ENCODE measurements around the gene CALHM2. TPM values are rescaled to one million over a fixed set of nuclear protein-coding genes. Genes with fewer than 3 reads are reported as not detected.

CALHM2 gene
- total and polyA plus RNA-seq, 2 of the 4 experiments (the other 2 are of a cell fraction), result 2.5 to 7.9 TPM

DNA sequence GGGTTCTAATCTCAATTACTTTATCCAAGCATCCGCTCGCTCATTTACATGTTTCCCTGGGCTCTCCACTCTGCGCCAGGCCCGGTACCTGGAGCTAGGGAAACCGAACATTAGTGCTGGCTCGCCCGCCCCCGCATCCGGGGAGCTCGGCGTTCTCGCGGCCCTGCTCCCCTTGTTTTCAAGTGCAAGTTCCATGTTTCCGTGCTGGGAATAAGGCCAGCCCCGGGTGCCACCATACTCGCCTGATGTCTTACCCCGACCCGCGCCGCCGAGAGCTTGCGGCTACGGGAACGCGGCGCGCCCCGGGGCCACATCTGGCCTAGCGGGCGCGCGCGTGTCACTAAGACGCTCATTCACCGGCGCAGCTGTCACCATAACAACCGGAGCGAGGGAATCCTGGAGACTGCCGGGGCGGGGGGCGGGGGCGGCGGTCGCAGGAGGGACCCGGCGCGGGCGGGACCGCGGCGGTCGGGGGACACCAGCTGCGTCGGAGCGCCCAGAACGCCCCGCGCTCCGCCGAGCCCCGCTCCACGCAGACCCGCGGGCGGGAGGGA is 41.3 kb upstream of the CALHM2 start, which contains the start of gene NEURL1:
NEURL1 (plus strand) TSS at position 344 of the 554 bp plus-strand sequence. CDS start 683 bp downstream, outside the sequence.
- Histone ChIP-seq H2AK5ac (ENCODE audit: low read depth, low read length) (no peak within 1 kb of the TSS), H2AK9ac (replicated peaks; ENCODE audit: low read depth, low read length, poor library complexity) (peak within 1 kb of the TSS; percentile 18), H3K36me3 (ENCODE audit: control insufficient read depth, insufficient read depth, low read length) (no peaks in the 10 kb centered on the region), H3K18ac (ENCODE audit: low read depth, low read length) (no peak within 1 kb of the TSS), H3K4me3 (ENCODE audit: insufficient read depth, low read depth, low read length) (peak within 1 kb of the TSS; percentile 35), H3K27ac (ENCODE audit: insufficient read depth, low read length) (no peak within 1 kb of the TSS), H2BK15ac (ENCODE audit: low read depth, low read length) (no peak within 1 kb of the TSS; the same call in 2 of the 3 replicates), H3K4me2 (ENCODE audit: low read depth, low read length) (peak within 1 kb of the TSS; percentile 65), H4K20me1 (ENCODE audit: insufficient read depth, low read length) (peaks cover 16% of the 10 kb centered on the region; the same call in 1 of the 2 replicates), H3K27me3 (ENCODE audit: control insufficient read depth, insufficient read depth, low read length) (peaks cover 61% of the 10 kb centered on the region), H3K79me1 (ENCODE audit: low read depth in 1 of 2, low read length in 2 of 2) (no peaks in the 10 kb centered on the region), H3K9me1 (ENCODE audit: insufficient read depth, low read length) (peaks cover 9% of the 10 kb centered on the region; the same call in 1 of the 2 replicates), H2AFZ (replicated peaks; ENCODE audit: low read length, poor library complexity) (peak within 1 kb of the TSS; percentile 74), H4K5ac (ENCODE audit: low read depth, low read length) (no peak within 1 kb of the TSS), H4K8ac (ENCODE audit: low read depth in 2 of 2, low read length in 2 of 2) (no peak within 1 kb of the TSS), H3K4ac (ENCODE audit: low read depth, low read length) (peak within 1 kb of the TSS; percentile 18), H2BK120ac (ENCODE audit: low read depth, low read length) (0 out of 2 replicates have a peak within 1 kb of the TSS, but pooled peaks have one; percentile 3), H3K9me3 (ENCODE audit: control insufficient read depth, insufficient read depth, low read length) (no peaks in the 10 kb centered on the region), H2BK20ac (ENCODE audit: low read depth, low read length) (no peak within 1 kb of the TSS), H4K91ac (ENCODE audit: insufficient read depth, low read depth, low read length) (no peak within 1 kb of the TSS), H2BK5ac (ENCODE audit: low read depth, low read length, poor library complexity, severe bottlenecking) (no peak within 1 kb of the TSS), H3K56ac (ENCODE audit: extremely low read depth, insufficient read depth, low read length) (no peak within 1 kb of the TSS), H3K9ac (ENCODE audit: low read depth, low read length) (no peak within 1 kb of the TSS), H3K4me1 (ENCODE audit: control insufficient read depth, insufficient read depth, low read length) (peaks cover 19% of the 10 kb centered on the region), H3K14ac (replicated peaks; ENCODE audit: low read depth, low read length) (peak within 1 kb of the TSS; percentile 25; the same call in 1 of the 2 replicates), H3K23ac (ENCODE audit: low read depth, low read length) (0 out of 2 replicates have a peak within 1 kb of the TSS, but pooled peaks have one; percentile 69)
- no TSS peak for BruUV-seq (replicated peaks)
- WGBS, 2 experiments (ENCODE audit: extremely low coverage in 2 of 2, insufficient read length in 1 of 2), result 14% methylated on average over 15 of the region's 65 CpGs; no CpG with 5 or more reads in 1 of the 2 experiments
- CTCF ChIA-PET, result no interaction called here
- POLR2A ChIA-PET (ENCODE audit: unreplicated experiment), result interaction anchor here (0.7 kb wide), 1 partner anchor 505 kb away, joined by 4 read pairs; no protein-coding TSS in a partner anchor
- DNase-seq (no peak), ATAC-seq (ENCODE audit: low read depth) (peak; percentile 4)
- TF ChIP-seq MAZ (IDR thresholded peaks at IDR 0.05; ENCODE audit: borderline replicate concordance, low read depth, low read length), result no peak
- TF ChIP-seq CTCF (conservative IDR thresholded peaks at IDR 0.05; ENCODE audit: low read depth, low read length), result no peak
- no peak for TF ChIP-seq SMC3 (IDR thresholded peaks at IDR 0.05; ENCODE audit: low read depth, low read length)
- no peak for TF ChIP-seq CHD1 (IDR thresholded peaks at IDR 0.05; ENCODE audit: low read depth, low read length)
- TF ChIP-seq BHLHE40 (IDR thresholded peaks at IDR 0.05; ENCODE audit: low read depth, low read length), result no peak
- no peak for TF ChIP-seq ELK1 (IDR thresholded peaks at IDR 0.05; ENCODE audit: borderline replicate concordance, low read depth, low read length)
- TF ChIP-seq CEBPB (IDR thresholded peaks at IDR 0.05; ENCODE audit: low read depth, low read length), result no peak
- no peak for TF ChIP-seq FOS (IDR thresholded peaks at IDR 0.05; ENCODE audit: low read depth, low read length)
- TF ChIP-seq RFX5 (IDR thresholded peaks at IDR 0.05; ENCODE audit: low read depth, low read length), result no peak
- no peak for TF ChIP-seq MXI1 (IDR thresholded peaks at IDR 0.05; ENCODE audit: borderline replicate concordance, low read depth, low read length)
- TF ChIP-seq RCOR1 (IDR thresholded peaks at IDR 0.05; ENCODE audit: insufficient replicate concordance, low read length), result no peak
- TF ChIP-seq NFE2L2 (IDR thresholded peaks at IDR 0.05; ENCODE audit: low read depth, low read length), result no peak
- no peak for TF ChIP-seq RAD21 (IDR thresholded peaks at IDR 0.05; ENCODE audit: low read length)
- dilution Hi-C loops (cut with HindIII; ENCODE audit: low sequenced_read_pairs, unreplicated experiment) (no loop called here), in situ Hi-C loops (cut with MboI; ENCODE audit: low sequenced_read_pairs) (loop anchor here (10.0 kb wide), 1 partner anchor 191 kb away; no protein-coding TSS in a partner anchor), intact Hi-C loops (cut with micrococcal nuclease) (no loop called here)
